A549 treated with dexamethasone at 1 μM for 4 hours (cell line): ENCODE measurements around the gene ODAD3. TPM values are rescaled to one million over a fixed set of nuclear protein-coding genes. Genes with fewer than 3 reads are reported as not detected.

Source experiments
- total RNA-seq: library from RNA; stranded (reverse); fragments of 200-300 nt; extraction: Qiagen RNA extraction; gene quantifications from 5 replicates; pipeline ENCODE4 v1.2.3, GENCODE V29; 2022

Gene ODAD3
- total RNA-seq: 0.92 to 1.9 TPM (median 1.4 TPM) in 5 replicates

DNA sequence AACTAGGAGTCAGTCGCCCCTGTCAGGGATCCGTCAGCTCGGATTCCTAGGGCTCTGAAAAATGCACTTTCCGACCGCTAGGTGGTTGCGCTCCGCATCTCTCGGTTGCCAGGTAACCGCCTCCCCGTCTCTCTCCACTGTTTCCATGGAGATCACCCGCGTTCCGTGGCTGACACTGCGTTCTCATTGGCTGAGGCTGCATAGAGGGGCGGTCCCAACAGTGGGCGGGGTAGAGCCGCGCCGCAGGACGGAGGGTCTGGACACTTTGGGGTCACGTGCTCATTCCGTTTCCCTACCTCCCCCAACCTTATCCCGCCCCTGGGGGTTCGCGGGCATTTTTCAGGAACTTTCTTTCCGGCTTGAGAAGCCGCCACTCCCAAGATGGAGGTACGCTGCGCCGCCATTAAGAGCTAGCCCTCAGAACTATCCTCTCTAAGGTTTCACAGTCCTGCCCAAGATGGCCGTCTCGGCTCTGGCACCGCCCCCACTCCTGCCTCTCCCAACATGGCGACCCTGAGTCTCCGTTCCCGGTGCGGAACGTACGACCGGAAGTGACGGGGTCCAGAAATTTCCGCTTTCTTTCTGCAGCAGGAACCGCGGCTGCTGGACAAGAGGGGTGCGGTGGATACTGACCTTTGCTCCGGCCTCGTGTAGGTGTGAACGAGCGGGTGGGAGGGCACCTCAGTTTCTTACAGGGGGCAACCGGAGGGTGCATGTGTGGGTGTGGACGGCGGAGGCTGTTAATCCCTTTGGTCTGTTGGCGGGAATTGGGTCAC is at the start of gene ODAD3, which contains the start of gene PRKCSH:
Gene ODAD3 (minus strand): TSS at position 65 of the 776 bp plus-strand sequence. CDS start 105 bp downstream, outside the sequence.
Gene PRKCSH (plus strand): TSS at position 579 of the 776 bp plus-strand sequence. CDS start 483 bp downstream, outside the sequence.

DNA sequence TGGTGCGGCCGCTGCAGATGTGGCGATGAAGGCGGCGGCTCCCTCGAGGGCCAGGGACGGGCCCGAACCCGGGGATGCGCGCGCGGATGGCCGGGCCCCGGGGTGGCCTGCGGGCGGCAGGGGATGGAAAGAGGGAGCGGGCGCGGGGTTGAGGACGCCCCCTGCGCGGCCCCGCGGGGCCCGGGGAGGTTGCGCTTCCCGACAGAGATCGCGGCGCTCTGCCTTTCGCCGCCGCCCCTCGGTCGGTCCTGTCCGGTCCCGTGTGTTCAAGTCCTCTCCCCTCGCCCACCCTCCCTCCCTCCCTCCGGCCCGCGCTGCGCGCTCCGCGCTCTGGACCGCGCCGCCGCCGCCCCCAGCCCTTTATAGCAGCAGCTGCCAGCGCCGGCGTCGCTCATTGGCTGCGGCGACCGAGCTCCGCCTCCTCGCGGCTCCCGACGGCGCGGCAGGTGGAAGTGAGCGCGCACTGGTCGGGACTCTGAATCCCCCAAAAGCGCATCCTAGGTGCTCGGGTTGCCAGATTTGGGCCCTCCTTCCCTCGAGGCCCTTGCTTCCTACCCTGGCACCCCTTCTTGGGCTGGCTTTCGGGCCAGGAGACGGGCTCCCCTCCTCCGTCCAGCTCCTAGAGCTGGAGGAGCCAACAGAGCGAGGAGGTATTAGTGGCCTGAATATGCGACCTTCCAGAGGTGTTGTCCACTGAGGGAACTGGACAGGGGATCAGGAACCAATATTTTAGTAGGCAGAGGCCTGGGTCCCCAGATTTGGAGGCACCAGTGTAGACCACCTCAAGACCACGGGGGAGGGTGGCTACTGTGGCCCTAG is 46.0 kb upstream of the ODAD3 start, which contains the start of gene ELAVL3:
Gene ELAVL3 (minus strand): TSS at position 332 of the 819 bp plus-strand sequence. CDS start 438 bp downstream, outside the sequence.

DNA sequence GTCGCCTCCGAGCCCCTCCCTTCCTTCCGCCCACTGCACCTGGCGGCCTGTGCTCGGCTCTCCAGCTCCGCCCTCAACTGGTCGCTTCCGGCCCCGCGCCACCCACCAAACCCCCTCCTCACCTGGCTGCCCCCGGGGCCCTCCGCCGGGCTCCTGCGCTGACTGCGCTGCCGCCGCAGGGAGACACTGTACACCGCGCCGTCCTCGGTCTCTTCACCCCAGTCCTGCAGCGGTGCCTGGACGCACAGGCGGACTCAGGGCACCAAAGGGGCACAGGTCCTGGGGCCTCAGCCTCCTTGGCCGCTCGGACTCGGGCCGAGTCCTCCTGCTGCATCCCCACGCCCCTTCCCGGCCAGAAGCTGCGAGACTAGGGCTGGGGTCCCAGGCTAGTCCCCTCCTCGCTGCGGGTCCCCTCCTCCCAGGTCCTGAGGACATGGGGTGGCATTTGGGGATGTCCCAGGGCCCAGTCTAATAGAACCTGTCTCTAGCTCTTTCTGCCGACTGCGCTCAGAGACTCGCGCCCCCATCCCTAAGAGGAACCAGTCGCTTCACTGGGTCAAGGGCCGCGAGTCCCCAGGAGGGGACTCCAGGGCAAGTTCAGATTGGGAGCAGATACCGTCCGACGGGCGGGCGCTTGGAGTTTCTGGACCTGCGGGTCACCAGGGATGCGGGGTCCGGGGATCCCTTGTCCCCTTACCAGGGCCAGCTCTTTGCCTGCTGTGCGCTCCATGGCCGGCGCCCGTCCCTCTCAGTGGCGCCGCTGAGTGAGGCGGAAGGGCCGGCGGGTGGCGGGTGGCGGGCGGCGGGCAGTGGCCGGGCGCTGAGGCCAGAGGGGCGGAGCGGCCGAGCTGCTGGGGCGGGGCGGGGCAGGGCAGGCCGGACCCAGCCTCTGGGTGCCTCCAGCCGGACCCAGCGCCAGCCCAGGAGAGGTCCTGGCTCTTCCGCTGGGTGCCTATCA is 16.1 kb downstream of the ODAD3 start, which contains the start of gene RGL3:
Gene RGL3 (minus strand): TSS at position 766 of the 958 bp plus-strand sequence. CDS start 36 bp downstream, at position 730.

DNA sequence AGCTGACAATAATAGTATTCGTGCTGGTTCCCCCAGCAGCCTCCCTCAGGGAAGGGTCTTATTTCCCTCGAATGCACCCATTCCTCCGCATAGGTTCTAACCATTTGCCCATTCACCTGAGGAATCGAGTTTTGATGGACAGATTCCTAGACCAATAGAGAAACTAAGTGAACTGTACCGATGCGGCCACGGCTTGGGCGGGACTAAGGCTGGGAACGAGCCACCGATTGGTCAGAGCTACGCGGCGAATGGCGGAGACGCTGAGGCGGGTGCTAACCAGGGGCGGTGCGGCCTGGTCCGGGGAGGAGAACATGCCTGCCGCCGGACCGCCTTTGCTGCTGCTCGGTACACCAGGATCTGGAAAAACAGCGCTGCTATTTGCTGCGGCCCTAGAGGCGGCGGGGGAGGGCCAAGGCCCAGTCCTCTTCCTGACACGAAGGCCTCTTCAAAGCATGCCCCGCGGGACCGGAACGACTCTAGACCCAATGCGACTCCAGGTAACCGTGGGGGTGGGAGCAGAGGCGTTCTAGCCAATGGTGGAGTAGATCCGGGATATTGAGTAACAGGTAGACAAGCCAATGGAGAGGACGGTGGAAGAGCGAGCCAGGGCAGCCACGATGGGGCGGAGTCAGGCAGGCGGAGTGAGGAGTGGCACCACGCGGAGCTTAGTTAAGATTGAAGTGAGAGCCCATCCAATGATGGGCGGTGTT is 60.3 kb downstream of the ODAD3 start, which contains the start of gene SWSAP1:
Gene SWSAP1 (plus strand): TSS at position 234 of the 710 bp plus-strand sequence. CDS start 15 bp downstream, at position 249.

Other genes with a start within 250 kb of the ODAD3 start
- 38.3 to 59.6 TPM (median 57.9 TPM) in 5 replicates for gene KANK2, start 237.6 kb downstream of the ODAD3 start, total RNA-seq
- not detected in 5 replicates for gene ANGPTL8, start 195.5 kb downstream of the ODAD3 start, total RNA-seq
- 8.6 to 10.8 TPM (median 8.9 TPM) in 5 replicates for gene DOCK6, start 172.6 kb downstream of the ODAD3 start, total RNA-seq
- not detected in 5 replicates for gene TSPAN16, start 139.0 kb downstream of the ODAD3 start, total RNA-seq
- gene RAB3D, start 95.5 kb downstream of the ODAD3 start, total RNA-seq: 4.3 to 6.0 TPM (median 5.4 TPM) in 5 replicates
- gene TMEM205, start 88.9 kb downstream of the ODAD3 start, total RNA-seq: 95.8 to 123 TPM (median 104 TPM) in 5 replicates
- gene CCDC159, start 88.6 kb downstream of the ODAD3 start, total RNA-seq: 4.0 to 4.7 TPM (median 4.3 TPM) in 5 replicates
- gene PLPPR2, start 79.7 kb downstream of the ODAD3 start, total RNA-seq: 8.1 to 10.0 TPM (median 9.3 TPM) in 5 replicates
- gene SWSAP1, start 60.5 kb downstream of the ODAD3 start, total RNA-seq: 1.6 to 2.2 TPM (median 1.8 TPM) in 5 replicates
- gene EPOR, start 50.8 kb downstream of the ODAD3 start, total RNA-seq: 2.9 to 4.3 TPM (median 4.0 TPM) in 5 replicates
- 0.98 to 1.8 TPM (median 1.5 TPM) in 5 replicates for gene RGL3, start 15.8 kb downstream of the ODAD3 start, total RNA-seq
- 228 to 275 TPM (median 269 TPM) in 5 replicates for gene PRKCSH, start 514 bp upstream of the ODAD3 start, total RNA-seq
- gene ELAVL3, start 45.9 kb upstream of the ODAD3 start, total RNA-seq: 0.02 to 0.26 TPM (median 0.15 TPM) in 5 replicates
- gene ZNF653, start 70.7 kb upstream of the ODAD3 start, total RNA-seq: 2.4 to 5.6 TPM (median 4.3 TPM) in 5 replicates
- 25.7 to 33.5 TPM (median 29.7 TPM) in 5 replicates for gene ECSIT, start 94.0 kb upstream of the ODAD3 start, total RNA-seq
- gene CNN1, start 103.7 kb upstream of the ODAD3 start, total RNA-seq: 0.26 to 0.66 TPM (median 0.45 TPM) in 5 replicates
- 97.7 to 116 TPM (median 103 TPM) in 5 replicates for gene ELOF1, start 124.1 kb upstream of the ODAD3 start, total RNA-seq
- 0.11 to 0.41 TPM (median 0.25 TPM) in 5 replicates for gene ACP5, start 142.5 kb upstream of the ODAD3 start, total RNA-seq
- 2.7 to 4.0 TPM (median 3.5 TPM) in 5 replicates for gene ZNF627, start 162.4 kb upstream of the ODAD3 start, total RNA-seq